Breast epithelium (tissue), 4 donors: ENCODE results near the gene UMODL1. TPM values are rescaled to one million over a fixed set of nuclear protein-coding genes. Genes with fewer than 3 reads are reported as not detected.

Source experiments
- DNase-seq, 2 donors: peaks; one replicate each; pipeline ENCODE4 v3.0.0-alpha.2; 2019; ENCODE audit warnings: low spot score in 2 of 2
- H3K27ac ChIP-seq, 2 donors: fragments of 200-600 bp; sonication (generic) in 1 of 2; one replicate each; pipeline ENCODE4 v1.5.1; 2016 to 2019; ENCODE audit warnings: mild to moderate bottlenecking in 1 of 2
- H3K27me3 ChIP-seq, 2 donors: fragments of 200-600 bp; sonication (generic) in 1 of 2; one replicate each; pipeline versions ENCODE4 v1.5.1 to v1.6.0; 2017 to 2019; ENCODE audit warnings: control low read depth in 1 of 2, mild to moderate bottlenecking in 1 of 2
- H3K36me3 ChIP-seq: fragments of 200-600 bp; one replicate; pipeline ENCODE4 v1.5.1; 2019
- H3K4me1 ChIP-seq, 2 donors: fragments of 200-600 bp; sonication (generic); one replicate each; pipeline ENCODE4 v1.5.1; 2016 to 2019; ENCODE audit warnings: control low read depth in 1 of 2
- H3K4me3 ChIP-seq, 3 donors: fragments of 200-600 bp; sonication (generic); 1 replicate in 2 of 3; 2 replicates in 1 of 3; pipeline ENCODE4 v1.5.1; 2016 to 2019; ENCODE audit warnings: mild to moderate bottlenecking in 3 of 3, moderate library complexity in 2 of 3
- H3K9me3 ChIP-seq, 2 donors: fragments of 200-600 bp; sonication (generic) in 1 of 2; one replicate each; pipeline ENCODE4 v1.5.1; 2016 to 2019; ENCODE audit warnings: control low read depth in 1 of 2
- CTCF ChIP-seq, 3 donors: fragments of 450-650 bp; IDR thresholded peaks; one replicate each; pipeline ENCODE4 v1.5.1; 2016 to 2017; ENCODE audit warnings: antibody characterized with exemption in 3 of 3, mild to moderate bottlenecking in 3 of 3, moderate library complexity in 3 of 3
- POLR2A ChIP-seq: fragments of 450-650 bp; IDR thresholded peaks from one replicate; pipeline ENCODE4 v1.6.1; 2016; ENCODE audit warnings: antibody characterized with exemption, mild to moderate bottlenecking, moderate library complexity
- POLR2AphosphoS5 ChIP-seq, 3 donors: sonication (generic); formaldehyde crosslinking; IDR thresholded peaks; one replicate each; pipeline ENCODE4 v1.6.1; 2017; ENCODE audit warnings: antibody characterized with exemption in 3 of 3
- intact Hi-C: fragments of 100-400 bp; cut with DNase I; formaldehyde crosslinking; loops from one replicate; pipeline ENCODE4 v1.15.1; 2023; ENCODE audit warnings: low total_unique reads
- total RNA-seq, 3 donors: library from RNA; depleted of rRNA; stranded (reverse); fragments of >200 nt; gene quantifications; one replicate each; pipeline ENCODE4 v1.1.0, GENCODE V29; 2016

Gene UMODL1
- total RNA-seq, 3 donors from 2014 or later = not detected

GRCh38 chr21:42142141-42142540 is 71.0 kb downstream of the UMODL1 start:
- DNase-seq = no peak
- intact Hi-C loops = loop anchor here (5.0 kb wide), 1 partner anchor 1035 kb away; no protein-coding TSS in a partner anchor
- Histone ChIP-seq H3K9me3 (no peaks in the 10 kb centered on the region), H3K4me3 (no peak overlapping the region), H3K27me3 (no peaks in the 10 kb centered on the region), H3K27ac (no peak overlapping the region), H3K4me1 (no peaks in the 10 kb centered on the region), H3K36me3 (no peaks in the 10 kb centered on the region)
- TF ChIP-seq POLR2AphosphoS5 (IDR thresholded peaks at IDR 0.05) (no peak), CTCF (IDR thresholded peaks at IDR 0.05) (no peak), POLR2A (no peak)

- no peak for DNase-seq
- Histone ChIP-seq H3K4me1 (no peaks in the 10 kb centered on the region), H3K9me3 (no peaks in the 10 kb centered on the region), H3K27me3 (no peaks in the 10 kb centered on the region), H3K27ac (no peak overlapping the region), H3K4me3 (no peak overlapping the region), H3K36me3 (no peaks in the 10 kb centered on the region)
- TF ChIP-seq CTCF (IDR thresholded peaks at IDR 0.05) = no peak
- no peak for TF ChIP-seq POLR2AphosphoS5 (IDR thresholded peaks at IDR 0.05)
- TF ChIP-seq POLR2A = no peak
- intact Hi-C loops = loop anchor here (5.0 kb wide), 1 partner anchor 1035 kb away; no protein-coding TSS in a partner anchor
These were observed 71.5 kb downstream of the UMODL1 start for GRCh38 chr21:42142627-42143026.

- no peak for DNase-seq
- Histone ChIP-seq H3K4me1 (no peaks in the 10 kb centered on the region), H3K27ac (no peak overlapping the region), H3K27me3 (no peaks in the 10 kb centered on the region), H3K36me3 (no peaks in the 10 kb centered on the region), H3K4me3 (no peak overlapping the region), H3K9me3 (no peaks in the 10 kb centered on the region)
- intact Hi-C loops = loop anchor here (5.0 kb wide), 1 partner anchor 1036 kb away; no protein-coding TSS in a partner anchor
- TF ChIP-seq POLR2A (no peak), CTCF (IDR thresholded peaks at IDR 0.05) (no peak), POLR2AphosphoS5 (IDR thresholded peaks at IDR 0.05) (no peak)
These were observed 72.0 kb downstream of the UMODL1 start for GRCh38 chr21:42143111-42143510.

- Histone ChIP-seq H3K36me3 (no peaks in the 10 kb centered on the region), H3K27ac (no peak overlapping the region), H3K27me3 (no peaks in the 10 kb centered on the region), H3K4me1 (no peaks in the 10 kb centered on the region), H3K4me3 (no peak overlapping the region), H3K9me3 (no peaks in the 10 kb centered on the region)
- intact Hi-C loops = loop anchor here (2.0 to 5.0 kb wide), 2 partner anchors 303 to 1037 kb away; no protein-coding TSS in a partner anchor
- DNase-seq = no peak
- TF ChIP-seq POLR2AphosphoS5 (IDR thresholded peaks at IDR 0.05) (no peak), CTCF (IDR thresholded peaks at IDR 0.05) (no peak), POLR2A (no peak)
These were observed 73.1 kb downstream of the UMODL1 start for GRCh38 chr21:42144221-42144620.

- H3K27me3 ChIP-seq = no peaks in the 10 kb centered on the region
- no peak for DNase-seq
- no peaks in the 10 kb centered on the region for H3K9me3 ChIP-seq
- no peak overlapping the region for H3K27ac ChIP-seq
- H3K4me1 ChIP-seq = no peaks in the 10 kb centered on the region
- TF ChIP-seq POLR2AphosphoS5 (IDR thresholded peaks at IDR 0.05) (no peak), POLR2A (no peak), CTCF (IDR thresholded peaks at IDR 0.05) (no peak)
- H3K36me3 ChIP-seq = no peaks in the 10 kb centered on the region
- intact Hi-C loops = loop anchor here (2.0 to 5.0 kb wide), 2 partner anchors 302 to 1038 kb away; no protein-coding TSS in a partner anchor
- no peak overlapping the region for H3K4me3 ChIP-seq
These were observed 73.8 kb downstream of the UMODL1 start for GRCh38 chr21:42144679-42145568.
